Measurements from ENCODE around the gene GET3.

The GET3 gene

DNA sequence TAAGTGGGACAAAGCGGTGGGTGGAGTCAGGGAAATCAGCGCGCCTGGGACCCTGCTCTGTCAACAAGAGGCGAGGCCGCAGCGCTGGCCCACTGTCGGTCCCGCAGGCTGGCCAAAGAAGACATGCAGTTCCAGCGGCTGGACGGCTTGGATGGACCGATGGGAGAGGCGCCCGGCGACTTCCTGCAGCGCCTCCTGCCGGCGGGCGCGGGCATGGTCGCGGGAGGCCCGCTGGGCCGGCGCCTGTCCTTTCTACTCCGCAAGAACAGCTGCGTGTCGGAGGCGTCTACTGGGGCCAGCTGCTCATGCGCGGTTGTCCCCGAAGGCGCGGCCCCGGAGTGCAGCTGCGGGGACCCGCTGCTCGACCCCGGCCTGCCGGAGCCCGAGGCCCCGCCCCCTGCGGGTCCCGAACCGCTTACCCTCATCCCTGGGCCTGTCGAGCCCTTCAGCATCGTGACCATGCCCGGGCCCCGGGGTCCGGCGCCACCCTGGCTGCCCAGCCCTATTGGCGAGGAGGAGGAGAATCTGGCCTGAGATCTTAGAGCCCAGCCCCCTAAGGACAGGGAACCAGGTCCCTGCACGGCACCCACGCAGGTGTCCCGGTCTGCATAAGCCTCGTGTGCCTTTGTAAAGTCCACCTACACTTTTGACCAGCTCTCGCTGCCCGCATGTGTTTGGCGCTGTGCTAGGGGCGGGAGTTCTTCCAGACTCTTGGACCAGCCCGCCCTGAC, 20.4 kb downstream of the GET3 start:
- Histone ChIP-seq H3K4me1 (ENCODE audit: insufficient read depth, low read length) (no peaks in the 10 kb centered on the region), H3K27me3 (ENCODE audit: insufficient read depth, low read length) (peaks cover 13% of the 10 kb centered on the region; the same call in 1 of the 2 replicates), H3K27ac (ENCODE audit: low read length) (no peak overlapping the region), H3K9ac (ENCODE audit: low read depth, low read length) (no peak overlapping the region; the same call in 1 of the 2 replicates), H3K4me3 (ENCODE audit: low read length) (peak overlapping the region; percentile 61), H3K36me3 (ENCODE audit: insufficient read depth, low read depth, low read length) (peaks cover 9% of the 10 kb centered on the region; the same call in 1 of the 2 replicates), H3K9me3 (ENCODE audit: insufficient read depth, low read depth, low read length) (no peaks in the 10 kb centered on the region)

- Histone ChIP-seq H3K9ac (ENCODE audit: low read depth, low read length) (no peak overlapping the region), H3K4me1 (ENCODE audit: insufficient read depth, low read length) (no peaks in the 10 kb centered on the region), H3K9me3 (ENCODE audit: insufficient read depth, low read depth, low read length) (no peaks in the 10 kb centered on the region), H3K27me3 (ENCODE audit: insufficient read depth, low read length) (peaks cover 4% of the 10 kb centered on the region; the same call in 1 of the 2 replicates), H3K4me3 (ENCODE audit: low read length) (no peak overlapping the region), H3K36me3 (ENCODE audit: insufficient read depth, low read depth, low read length) (peaks cover 20% of the 10 kb centered on the region), H3K27ac (ENCODE audit: low read length) (no peak overlapping the region)
Observed at GRCh38 chr19:12759686-12760085, 22.4 kb downstream of the GET3 start.

GRCh38 chr19:12763100-12763499, 25.8 kb downstream of the GET3 start:
- Histone ChIP-seq H3K36me3 (ENCODE audit: insufficient read depth, low read depth, low read length) (peaks cover 24% of the 10 kb centered on the region), H3K4me1 (ENCODE audit: insufficient read depth, low read length) (no peaks in the 10 kb centered on the region)

GRCh38 chr19:12764698-12765097, 27.4 kb downstream of the GET3 start:
- no peaks in the 10 kb centered on the region for H3K27me3 ChIP-seq (ENCODE audit: insufficient read depth, low read length)
- no peaks in the 10 kb centered on the region for H3K9me3 ChIP-seq (ENCODE audit: insufficient read depth, low read depth, low read length)
- peaks cover 24% of the 10 kb centered on the region for H3K36me3 ChIP-seq (ENCODE audit: insufficient read depth, low read depth, low read length)
- no peak overlapping the region for H3K27ac ChIP-seq (ENCODE audit: low read length)
- H3K9ac ChIP-seq (ENCODE audit: low read depth, low read length) = no peak overlapping the region
- no peak overlapping the region for H3K4me3 ChIP-seq (ENCODE audit: low read length)
- H3K4me1 ChIP-seq (ENCODE audit: insufficient read depth, low read length) = no peaks in the 10 kb centered on the region

More at GRCh38 chr19:12763100-12763499, 25.8 kb downstream of the GET3 start:
- Histone ChIP-seq H3K27ac (ENCODE audit: low read length) (no peak overlapping the region), H3K4me3 (ENCODE audit: low read length) (no peak overlapping the region), H3K9me3 (ENCODE audit: insufficient read depth, low read depth, low read length) (no peaks in the 10 kb centered on the region), H3K9ac (ENCODE audit: low read depth, low read length) (no peak overlapping the region), H3K27me3 (ENCODE audit: insufficient read depth, low read length) (peaks cover 3% of the 10 kb centered on the region; the same call in 1 of the 2 replicates)

- H3K27ac ChIP-seq (ENCODE audit: low read length) = no peak overlapping the region
- H3K4me3 ChIP-seq (ENCODE audit: low read length) = peak overlapping the region; percentile 66
- H3K9ac ChIP-seq (ENCODE audit: low read depth, low read length) = 0 out of 2 replicates have a peak overlapping the region, but pooled peaks have one; percentile 51
- no peaks in the 10 kb centered on the region; the same call in 1 of the 2 replicates for H3K4me1 ChIP-seq (ENCODE audit: insufficient read depth, low read length)
- H3K36me3 ChIP-seq (ENCODE audit: insufficient read depth, low read depth, low read length) = peaks cover 27% of the 10 kb centered on the region
- no peaks in the 10 kb centered on the region; the same call in 1 of the 2 replicates for H3K27me3 ChIP-seq (ENCODE audit: insufficient read depth, low read length)
- H3K9me3 ChIP-seq (ENCODE audit: insufficient read depth, low read depth, low read length) = no peaks in the 10 kb centered on the region
Observed at GRCh38 chr19:12766051-12766521, 28.8 kb downstream of the GET3 start.

DNA sequence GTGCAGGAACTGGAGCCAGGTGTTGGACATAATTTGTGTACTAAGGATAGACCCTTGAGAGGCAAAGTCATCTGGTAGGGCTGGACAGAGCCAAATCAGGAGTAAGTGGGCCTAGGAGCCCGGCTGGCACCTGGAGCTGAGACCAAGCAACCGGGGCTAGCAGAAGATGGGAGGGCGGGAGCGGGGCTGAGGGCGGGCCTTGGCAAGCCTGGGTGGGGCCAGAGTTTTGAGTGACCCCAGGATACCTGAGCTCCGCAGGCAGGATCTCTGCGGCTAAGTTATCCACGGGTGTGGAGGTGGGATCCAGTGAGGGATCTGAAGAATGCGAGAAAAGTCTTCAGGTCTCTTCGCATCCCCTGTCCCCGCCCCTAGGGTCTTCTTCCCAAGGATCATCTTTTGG, 29.9 kb downstream of the GET3 start:
- no peak overlapping the region for H3K9ac ChIP-seq (ENCODE audit: low read depth, low read length)
- H3K27ac ChIP-seq (ENCODE audit: low read length) = no peak overlapping the region
- peaks cover 25% of the 10 kb centered on the region for H3K36me3 ChIP-seq (ENCODE audit: insufficient read depth, low read depth, low read length)
- no peaks in the 10 kb centered on the region; the same call in 1 of the 2 replicates for H3K4me1 ChIP-seq (ENCODE audit: insufficient read depth, low read length)
- no peaks in the 10 kb centered on the region for H3K9me3 ChIP-seq (ENCODE audit: insufficient read depth, low read depth, low read length)
- no peaks in the 10 kb centered on the region; the same call in 1 of the 2 replicates for H3K27me3 ChIP-seq (ENCODE audit: insufficient read depth, low read length)
- H3K4me3 ChIP-seq (ENCODE audit: low read length) = no peak overlapping the region

DNA sequence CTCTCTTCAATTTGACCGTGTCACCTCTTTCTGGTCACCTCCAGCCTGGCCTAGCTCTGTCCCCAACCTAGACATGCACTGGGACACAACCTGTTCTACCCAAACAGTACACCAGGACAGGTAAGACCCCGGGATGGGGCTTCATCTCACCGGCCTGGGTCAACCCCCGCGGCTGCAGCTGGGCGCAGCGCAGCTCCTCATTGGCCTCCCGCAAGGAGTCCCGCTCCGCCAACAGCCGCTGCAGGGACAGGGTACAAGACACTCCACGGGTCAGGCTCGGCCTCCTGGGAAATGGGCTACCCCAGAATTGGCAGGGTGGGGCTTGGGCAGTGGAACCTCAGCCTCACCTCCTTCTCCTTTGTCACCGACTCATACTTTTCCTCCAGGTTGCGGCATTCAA, 30.4 kb downstream of the GET3 start:
- Histone ChIP-seq H3K36me3 (ENCODE audit: insufficient read depth, low read depth, low read length) (peaks cover 21% of the 10 kb centered on the region), H3K9me3 (ENCODE audit: insufficient read depth, low read depth, low read length) (no peaks in the 10 kb centered on the region), H3K9ac (ENCODE audit: low read depth, low read length) (no peak overlapping the region), H3K4me1 (ENCODE audit: insufficient read depth, low read length) (no peaks in the 10 kb centered on the region; the same call in 1 of the 2 replicates), H3K4me3 (ENCODE audit: low read length) (no peak overlapping the region), H3K27me3 (ENCODE audit: insufficient read depth, low read length) (no peaks in the 10 kb centered on the region; the same call in 1 of the 2 replicates), H3K27ac (ENCODE audit: low read length) (no peak overlapping the region)

DNA sequence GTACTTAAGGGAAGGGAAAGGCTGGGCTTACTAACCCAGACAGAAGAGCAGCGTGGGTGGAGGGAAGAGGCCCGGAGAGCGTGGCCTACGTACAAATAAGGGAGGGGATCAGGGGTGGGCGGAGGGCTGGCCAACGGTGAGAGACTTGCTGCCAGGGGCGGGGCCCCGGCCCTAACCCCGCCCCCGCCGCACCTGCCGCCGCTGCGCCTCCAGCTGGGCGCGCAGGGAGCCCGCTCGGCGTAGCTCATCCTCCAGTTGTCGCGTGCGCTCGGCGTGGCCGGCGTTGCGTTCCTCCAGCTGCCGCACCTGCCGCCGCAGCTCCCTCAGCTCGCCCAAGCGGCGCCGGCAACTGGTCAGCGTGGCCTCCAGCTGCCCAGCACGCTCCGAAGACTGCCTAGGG, 32.4 kb downstream of the GET3 start:
- H3K27me3 ChIP-seq (ENCODE audit: insufficient read depth, low read length) = no peaks in the 10 kb centered on the region; the same call in 1 of the 2 replicates
- H3K9me3 ChIP-seq (ENCODE audit: insufficient read depth, low read depth, low read length) = no peaks in the 10 kb centered on the region
- H3K36me3 ChIP-seq (ENCODE audit: insufficient read depth, low read depth, low read length) = peaks cover 15% of the 10 kb centered on the region
- H3K9ac ChIP-seq (ENCODE audit: low read depth, low read length) = peak overlapping the region; percentile 53; the same call in 1 of the 2 replicates
- peaks cover 3% of the 10 kb centered on the region; the same call in 1 of the 2 replicates for H3K4me1 ChIP-seq (ENCODE audit: insufficient read depth, low read length)
- no peak overlapping the region for H3K27ac ChIP-seq (ENCODE audit: low read length)
- peak overlapping the region; percentile 51; the same call in 1 of the 2 replicates for H3K4me3 ChIP-seq (ENCODE audit: low read length)

GRCh38 chr19:12770922-12771321, 33.6 kb downstream of the GET3 start:
- Histone ChIP-seq H3K27me3 (ENCODE audit: insufficient read depth, low read length) (no peaks in the 10 kb centered on the region; the same call in 1 of the 2 replicates), H3K4me3 (ENCODE audit: low read length) (no peak overlapping the region), H3K36me3 (ENCODE audit: insufficient read depth, low read depth, low read length) (peaks cover 10% of the 10 kb centered on the region; the same call in 1 of the 2 replicates), H3K9me3 (ENCODE audit: insufficient read depth, low read depth, low read length) (no peaks in the 10 kb centered on the region), H3K27ac (ENCODE audit: low read length) (no peak overlapping the region), H3K9ac (ENCODE audit: low read depth, low read length) (no peak overlapping the region), H3K4me1 (ENCODE audit: insufficient read depth, low read length) (peaks cover 3% of the 10 kb centered on the region; the same call in 1 of the 2 replicates)

DNA sequence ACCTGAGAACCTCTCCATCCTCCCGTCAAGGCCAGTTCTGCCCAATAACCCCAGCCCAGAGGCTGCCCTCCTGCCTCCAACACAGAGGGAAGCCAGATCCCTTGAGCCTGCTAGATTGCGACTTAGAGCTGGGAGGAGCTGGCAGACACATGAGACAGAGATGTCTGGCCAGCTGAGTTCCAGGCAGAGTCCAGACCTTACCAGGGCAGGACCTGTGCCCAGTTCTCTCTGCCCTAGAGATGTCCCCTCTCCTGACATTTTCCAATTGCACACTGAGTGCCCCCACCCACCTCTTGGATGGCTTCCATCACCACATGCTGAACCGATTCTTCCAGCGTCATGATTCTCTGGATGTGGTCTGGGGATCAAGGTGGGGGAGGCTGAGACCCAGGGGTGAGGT, 35.0 kb downstream of the GET3 start:
- H3K36me3 ChIP-seq (ENCODE audit: insufficient read depth, low read depth, low read length) = peaks cover 10% of the 10 kb centered on the region; the same call in 1 of the 2 replicates
- no peaks in the 10 kb centered on the region; the same call in 1 of the 2 replicates for H3K27me3 ChIP-seq (ENCODE audit: insufficient read depth, low read length)
- H3K9me3 ChIP-seq (ENCODE audit: insufficient read depth, low read depth, low read length) = no peaks in the 10 kb centered on the region
- H3K4me1 ChIP-seq (ENCODE audit: insufficient read depth, low read length) = peaks cover 3% of the 10 kb centered on the region; the same call in 1 of the 2 replicates
- no peak overlapping the region for H3K4me3 ChIP-seq (ENCODE audit: low read length)
- no peak overlapping the region for H3K27ac ChIP-seq (ENCODE audit: low read length)
- no peak overlapping the region for H3K9ac ChIP-seq (ENCODE audit: low read depth, low read length)

GRCh38 chr19:12773571-12773970, 36.3 kb downstream of the GET3 start:
- no peaks in the 10 kb centered on the region for H3K9me3 ChIP-seq (ENCODE audit: insufficient read depth, low read depth, low read length)
- H3K36me3 ChIP-seq (ENCODE audit: insufficient read depth, low read depth, low read length) = peaks cover 10% of the 10 kb centered on the region; the same call in 1 of the 2 replicates
- H3K4me1 ChIP-seq (ENCODE audit: insufficient read depth, low read length) = peaks cover 6% of the 10 kb centered on the region; the same call in 1 of the 2 replicates
- H3K27me3 ChIP-seq (ENCODE audit: insufficient read depth, low read length) = no peaks in the 10 kb centered on the region; the same call in 1 of the 2 replicates
- no peak overlapping the region for H3K9ac ChIP-seq (ENCODE audit: low read depth, low read length)
- no peak overlapping the region for H3K4me3 ChIP-seq (ENCODE audit: low read length)
- no peak overlapping the region for H3K27ac ChIP-seq (ENCODE audit: low read length)
